A673 (cell line): ENCODE measurements around the gene TAGLN.

Experiments used
- CTCF ChIP-seq: fragments of 300-800, 200-600 bp; sonication (generic); conservative IDR thresholded peaks from 2 replicates; pipeline ENCODE4 v1.5.1; 2017; ENCODE audit warnings: low read depth, mild to moderate bottlenecking, antibody characterized with exemption, low read length, moderate library complexity, mixed read lengths
- EZH2 ChIP-seq: fragments of 200-600 bp; sonication (generic); IDR thresholded peaks from 2 replicates; pipeline ENCODE4 v1.6.1; 2017; ENCODE audit warnings: borderline replicate concordance, low read depth, mild to moderate bottlenecking, mixed read lengths, antibody characterized with exemption, low read length; ENCODE audit not compliant: poor library complexity, severe bottlenecking

DNA sequence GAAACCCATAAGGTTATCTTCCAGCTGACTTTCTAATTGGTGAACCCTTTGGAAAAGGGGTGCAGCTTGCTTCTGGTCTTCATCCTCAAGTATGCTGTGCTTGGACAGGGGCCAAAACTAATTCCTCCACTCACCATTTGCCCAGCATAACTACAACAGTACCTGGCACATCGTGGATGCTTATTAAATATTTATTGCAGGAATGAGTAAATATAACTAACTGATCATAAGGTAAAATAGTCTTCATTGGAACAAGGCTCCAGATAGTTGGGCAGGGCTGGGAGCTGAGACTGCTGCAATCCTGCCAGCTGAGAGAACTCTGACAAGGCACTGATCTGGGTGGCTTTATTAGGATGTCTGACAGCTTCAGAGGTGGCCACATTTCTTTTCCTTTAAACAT, 23.0 kb upstream of the TAGLN start:
- TF ChIP-seq CTCF (no peak), EZH2 (no peak)
